RWPE2 (cell line): Measurements from ENCODE around the gene BEST1.

ENCODE experiments used
- ATAC-seq: fragments of 200-7000 bp; cut with Tn5 transposase; 3 replicates; pipeline ENCODE4 v1.9.1; 2021; ENCODE audit warnings: low read depth
- DNase-seq: peaks from one replicate; pipeline ENCODE4 v3.0.0-alpha.2; 2020; ENCODE audit warnings: low spot score
- H3K27ac ChIP-seq: fragments of 450-650 bp; 2 replicates; pipeline ENCODE4 v1.5.1; 2017; ENCODE audit warnings: mild to moderate bottlenecking; ENCODE audit not compliant: poor library complexity, severe bottlenecking
- H3K27me3 ChIP-seq: fragments of 250-450 bp; sonication (Bioruptor Pico); 2 replicates; pipeline ENCODE4 v1.5.1; 2021; ENCODE audit warnings: mild to moderate bottlenecking, moderate library complexity; ENCODE audit not compliant: insufficient read depth, poor library complexity, severe bottlenecking
- H3K36me3 ChIP-seq: fragments of 250-450 bp; sonication (Bioruptor Pico); 2 replicates; pipeline ENCODE4 v1.5.1; 2020; ENCODE audit warnings: low read depth, mild to moderate bottlenecking, moderate library complexity
- H3K4me1 ChIP-seq: fragments of 250-450 bp; sonication (Bioruptor Pico); 2 replicates; pipeline ENCODE4 v1.5.1; 2021; ENCODE audit warnings: mild to moderate bottlenecking, moderate library complexity; ENCODE audit not compliant: insufficient read depth, poor library complexity, severe bottlenecking
- H3K4me3 ChIP-seq: fragments of 250-450 bp; sonication (Bioruptor Pico); 2 replicates; pipeline ENCODE4 v1.5.1; 2021; ENCODE audit warnings: mild to moderate bottlenecking, moderate library complexity; ENCODE audit not compliant: severe bottlenecking
- H3K9me3 ChIP-seq: fragments of 250-450 bp; sonication (Bioruptor Pico); 2 replicates; pipeline ENCODE4 v1.5.1; 2021; ENCODE audit warnings: mild to moderate bottlenecking, moderate library complexity; ENCODE audit not compliant: severe bottlenecking
- TF ChIP-seq, protein P1 (sequence below): fragments of 450-650 bp; IDR thresholded peaks from one replicate; pipeline ENCODE4 v1.5.1; 2017; ENCODE audit warnings: mild to moderate bottlenecking, moderate library complexity; ENCODE audit not compliant: poor library complexity, severe bottlenecking

The BEST1 gene

DNA sequence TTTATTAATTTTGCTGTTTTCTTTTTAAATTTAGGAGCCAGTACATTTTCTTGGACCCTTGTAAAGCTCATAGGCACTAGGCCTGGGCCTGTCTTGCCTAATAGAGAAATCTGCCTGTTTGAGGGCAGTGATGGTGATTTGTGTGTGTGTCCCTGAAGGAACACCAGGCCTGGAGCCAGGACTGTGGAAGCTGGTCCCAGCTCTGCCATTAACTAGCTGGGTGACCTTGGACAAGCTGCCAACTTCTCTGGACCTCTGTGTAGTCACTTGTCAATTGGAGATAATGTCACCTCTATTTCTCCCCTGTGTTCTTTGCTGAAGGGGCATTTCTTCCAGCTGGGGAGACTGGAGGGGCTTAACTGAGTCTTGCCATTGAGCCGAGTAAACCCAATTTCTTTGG lies 33.3 kb downstream of the BEST1 start:
- ATAC-seq (no peak), DNase-seq (no peak)
- peaks cover 5% of the 10 kb centered on the region for H3K9me3 ChIP-seq
- TF ChIP-seq, protein P1, sequence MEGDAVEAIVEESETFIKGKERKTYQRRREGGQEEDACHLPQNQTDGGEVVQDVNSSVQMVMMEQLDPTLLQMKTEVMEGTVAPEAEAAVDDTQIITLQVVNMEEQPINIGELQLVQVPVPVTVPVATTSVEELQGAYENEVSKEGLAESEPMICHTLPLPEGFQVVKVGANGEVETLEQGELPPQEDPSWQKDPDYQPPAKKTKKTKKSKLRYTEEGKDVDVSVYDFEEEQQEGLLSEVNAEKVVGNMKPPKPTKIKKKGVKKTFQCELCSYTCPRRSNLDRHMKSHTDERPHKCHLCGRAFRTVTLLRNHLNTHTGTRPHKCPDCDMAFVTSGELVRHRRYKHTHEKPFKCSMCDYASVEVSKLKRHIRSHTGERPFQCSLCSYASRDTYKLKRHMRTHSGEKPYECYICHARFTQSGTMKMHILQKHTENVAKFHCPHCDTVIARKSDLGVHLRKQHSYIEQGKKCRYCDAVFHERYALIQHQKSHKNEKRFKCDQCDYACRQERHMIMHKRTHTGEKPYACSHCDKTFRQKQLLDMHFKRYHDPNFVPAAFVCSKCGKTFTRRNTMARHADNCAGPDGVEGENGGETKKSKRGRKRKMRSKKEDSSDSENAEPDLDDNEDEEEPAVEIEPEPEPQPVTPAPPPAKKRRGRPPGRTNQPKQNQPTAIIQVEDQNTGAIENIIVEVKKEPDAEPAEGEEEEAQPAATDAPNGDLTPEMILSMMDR: no peak
- no peaks in the 10 kb centered on the region for H3K27me3 ChIP-seq
- H3K27ac ChIP-seq: no peak overlapping the region
- no peaks in the 10 kb centered on the region for H3K36me3 ChIP-seq
- no peak overlapping the region for H3K4me3 ChIP-seq
- peaks cover 9% of the 10 kb centered on the region for H3K4me1 ChIP-seq

DNA sequence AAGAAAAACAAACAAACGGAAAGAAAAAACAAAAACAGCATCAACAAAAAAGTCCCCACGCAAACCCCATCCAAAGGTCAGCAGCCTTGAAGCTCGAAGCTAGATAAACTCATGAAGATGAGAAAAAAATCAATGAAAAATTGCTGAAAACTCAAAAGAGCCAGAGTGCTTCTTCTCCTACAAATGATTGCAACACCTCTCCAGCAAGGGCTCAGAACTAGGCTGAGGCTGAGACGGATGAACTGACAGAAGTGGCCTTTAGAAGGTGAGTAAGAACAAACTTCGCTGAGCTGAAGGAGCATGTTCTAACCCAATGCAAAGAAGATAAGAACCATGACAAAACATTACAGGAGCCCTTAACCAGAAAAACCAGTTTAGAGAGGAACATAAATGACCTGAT lies 35.7 kb downstream of the BEST1 start:
- TF ChIP-seq, protein P1: no peak
- Histone ChIP-seq H3K4me1 (peaks cover 9% of the 10 kb centered on the region), H3K9me3 (peaks cover 5% of the 10 kb centered on the region), H3K36me3 (no peaks in the 10 kb centered on the region), H3K4me3 (no peak overlapping the region), H3K27me3 (no peaks in the 10 kb centered on the region), H3K27ac (no peak overlapping the region)
- DNase-seq (no peak), ATAC-seq (no peak)

DNA sequence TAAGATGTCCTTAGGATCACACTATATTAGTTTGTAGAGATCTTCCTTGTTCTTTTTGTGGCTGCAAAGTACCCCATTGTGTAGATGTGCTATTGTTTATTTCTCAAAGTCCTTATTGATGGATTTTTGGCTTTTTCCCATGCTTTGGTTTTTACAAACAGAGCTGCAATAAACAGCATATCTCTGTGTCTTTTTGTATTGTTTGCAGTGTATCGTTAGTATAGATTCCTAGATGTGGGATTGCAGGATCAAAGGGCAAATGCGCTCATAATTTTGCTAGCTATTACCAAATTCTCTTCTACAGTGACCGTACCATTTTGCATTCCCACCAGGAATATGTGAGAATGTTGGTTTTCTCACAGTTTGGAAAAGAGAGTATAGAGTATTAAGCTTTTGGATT lies 44.8 kb downstream of the BEST1 start:
- TF ChIP-seq, protein P1: no peak
- ATAC-seq: no peak
- Histone ChIP-seq H3K27me3 (no peaks in the 10 kb centered on the region), H3K9me3 (peaks cover 8% of the 10 kb centered on the region), H3K27ac (no peak overlapping the region), H3K4me3 (no peak overlapping the region), H3K36me3 (no peaks in the 10 kb centered on the region), H3K4me1 (no peaks in the 10 kb centered on the region)
- no peak for DNase-seq

DNA sequence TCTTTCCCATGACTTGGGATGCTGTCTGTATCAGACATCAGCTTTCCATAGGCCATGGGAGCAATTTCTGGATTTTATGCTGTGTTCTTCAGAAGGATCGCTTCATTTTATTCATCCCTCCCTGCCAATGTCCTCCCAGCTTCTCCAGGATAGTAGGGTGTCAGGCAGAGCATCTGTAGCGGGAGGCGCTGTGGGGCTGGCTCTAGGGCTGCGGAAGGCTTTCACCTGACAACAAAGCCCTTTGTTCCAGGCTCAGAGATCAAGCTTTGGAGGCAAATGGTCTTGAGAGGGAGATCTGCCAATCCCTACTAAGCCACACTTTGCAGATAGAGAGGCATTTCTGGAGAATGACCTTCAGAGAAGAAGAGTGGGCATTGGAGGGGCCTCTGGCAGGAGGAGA lies 46.8 kb downstream of the BEST1 start:
- TF ChIP-seq, protein P1: no peak
- Histone ChIP-seq H3K36me3 (no peaks in the 10 kb centered on the region), H3K27ac (no peak overlapping the region), H3K9me3 (peaks cover 9% of the 10 kb centered on the region), H3K4me1 (no peaks in the 10 kb centered on the region), H3K4me3 (no peak overlapping the region), H3K27me3 (no peaks in the 10 kb centered on the region)
- ATAC-seq (no peak), DNase-seq (no peak)

GRCh38 chr11:61999141-61999975 lies 49.2 kb downstream of the BEST1 start:
- no peaks in the 10 kb centered on the region for H3K27me3 ChIP-seq
- no peak overlapping the region for H3K4me3 ChIP-seq
- TF ChIP-seq, protein P1: no peak
- peaks cover 9% of the 10 kb centered on the region for H3K9me3 ChIP-seq
- no peaks in the 10 kb centered on the region for H3K36me3 ChIP-seq
- DNase-seq (no peak), ATAC-seq (no peak)
- no peaks in the 10 kb centered on the region for H3K4me1 ChIP-seq
- no peak overlapping the region for H3K27ac ChIP-seq
